Hepatocyte (in vitro differentiated cells): ENCODE measurements around the gene SMIM5. TPM values are rescaled to one million over a fixed set of nuclear protein-coding genes. Genes with fewer than 3 reads are reported as not detected.

Experiments used
- DNase-seq: peaks from one replicate; pipeline ENCODE4 v3.0.0-alpha.2; 2016; ENCODE audit warnings: low spot score
- H2AFZ ChIP-seq: fragments of 200-600 bp; sonication (generic); 2 replicates; pipeline ENCODE4 v1.6.0; 2016; ENCODE audit warnings: antibody characterized with exemption, mild to moderate bottlenecking
- H3K27ac ChIP-seq: fragments of 200-600 bp; sonication (generic); 2 replicates; pipeline ENCODE4 v1.5.1; 2016; ENCODE audit warnings: mild to moderate bottlenecking
- H3K27me3 ChIP-seq: fragments of 200-600 bp; sonication (generic); 2 replicates; pipeline ENCODE4 v1.6.1; 2016
- H3K36me3 ChIP-seq: fragments of 200-600 bp; sonication (generic); replicated peaks from 2 replicates; pipeline ENCODE4 v1.5.1; 2016; ENCODE audit warnings: low read depth; ENCODE audit not compliant: insufficient read depth
- H3K4me1 ChIP-seq: fragments of 200-600 bp; sonication (generic); 2 replicates; pipeline ENCODE4 v1.5.1; 2016; ENCODE audit warnings: mild to moderate bottlenecking, moderate library complexity; ENCODE audit not compliant: insufficient read depth
- H3K4me2 ChIP-seq: fragments of 200-600 bp; sonication (generic); 2 replicates; pipeline ENCODE4 v1.6.0; 2016
- H3K4me3 ChIP-seq: fragments of 200-600 bp; sonication (generic); 2 replicates; pipeline ENCODE4 v1.5.1; 2016; ENCODE audit warnings: mild to moderate bottlenecking
- H3K79me2 ChIP-seq: fragments of 200-600 bp; sonication (generic); 2 replicates; pipeline ENCODE4 v1.6.0; 2017; ENCODE audit warnings: mild to moderate bottlenecking
- H3K9me2 ChIP-seq: fragments of 200-600 bp; sonication (generic); replicated peaks from 2 replicates; pipeline ENCODE4 v1.6.0; 2017; ENCODE audit warnings: mild to moderate bottlenecking; ENCODE audit not compliant: insufficient read depth
- H3K9me3 ChIP-seq: fragments of 200-600 bp; sonication (generic); 2 replicates; pipeline ENCODE4 v1.5.1; 2016; ENCODE audit warnings: low read depth, mild to moderate bottlenecking
- H4K20me1 ChIP-seq: fragments of 200-600 bp; sonication (generic); 2 replicates; pipeline ENCODE4 v1.6.0; 2016; ENCODE audit warnings: mild to moderate bottlenecking; ENCODE audit not compliant: insufficient read depth, poor library complexity, severe bottlenecking
- EZH2 ChIP-seq: fragments of 200-600 bp; sonication (generic); IDR thresholded peaks from 2 replicates; pipeline ENCODE4 v1.6.1; 2016; ENCODE audit warnings: antibody characterized with exemption, mild to moderate bottlenecking, borderline replicate concordance
- EZH2phosphoT487 ChIP-seq: fragments of 200-600 bp; sonication (generic); IDR thresholded peaks from one replicate; pipeline ENCODE4 v1.6.1; 2018; ENCODE audit warnings: antibody characterized with exemption, mild to moderate bottlenecking, low read depth, moderate library complexity; ENCODE audit not compliant: unreplicated experiment, severe bottlenecking
- WGBS: methylation state at CpG from one replicate; pipeline ENCODE4 v1.1.6; 2016; ENCODE audit warnings: low lambda C conversion rate; ENCODE audit errors: missing lambda C conversion rate; 5-methylcytosine and 5-hydroxymethylcytosine counted together
- polyA plus RNA-seq: library from polyadenylated mRNA; unstranded; fragments of >200 nt; fragmentation: Nextera tagmentation; extraction: Ambion mirVana; gene quantifications from 2 replicates; pipeline ENCODE4 v1.2.1, GENCODE V29; 2016
- total RNA-seq: library from RNA; depleted of rRNA; stranded (reverse); fragments of >200 nt; gene quantifications from 2 replicates; pipeline ENCODE4 v1.2.3, GENCODE V29; 2014
- TF ChIP-seq, protein P1 (sequence below): fragments of 200-600 bp; sonication (generic); IDR thresholded peaks from 2 replicates; pipeline ENCODE4 v1.5.1; 2016; ENCODE audit warnings: antibody characterized with exemption, mild to moderate bottlenecking; ENCODE audit not compliant: poor library complexity

SMIM5 gene
- total and polyA plus RNA-seq, 2 experiments from 2014 or later: 4.1 to 6.8 TPM

DNA sequence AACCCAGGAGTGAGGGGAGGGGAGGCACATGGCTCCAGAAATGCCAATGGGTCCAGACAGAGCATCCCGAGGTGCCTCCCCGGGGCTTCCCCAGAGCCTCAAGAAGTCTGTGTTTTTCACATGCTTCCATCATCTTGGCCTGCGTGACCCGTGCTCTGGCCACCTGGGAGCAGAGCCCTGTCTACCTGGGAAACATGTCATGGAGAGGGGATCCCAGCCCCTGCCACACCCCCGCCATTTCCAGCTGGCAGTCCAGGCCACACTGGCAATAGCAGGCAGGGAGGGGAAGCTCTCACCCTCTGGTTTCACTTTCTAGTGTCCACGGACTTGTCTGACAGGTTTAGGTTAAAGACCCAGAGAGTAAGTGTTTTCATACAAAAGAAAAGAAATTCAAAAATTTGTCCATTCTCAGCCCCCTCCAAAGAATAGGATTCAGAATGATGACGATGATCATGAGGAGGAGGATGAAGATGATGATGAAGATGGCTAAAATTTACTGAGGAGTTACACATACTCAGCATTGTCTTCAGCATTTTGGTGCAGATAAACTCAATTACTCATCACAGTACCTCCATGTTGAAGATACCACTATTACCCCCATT lies 9.0 kb downstream of the SMIM5 start:
- WGBS: 84% methylated on average over 7 of the region's 7 CpGs

DNA sequence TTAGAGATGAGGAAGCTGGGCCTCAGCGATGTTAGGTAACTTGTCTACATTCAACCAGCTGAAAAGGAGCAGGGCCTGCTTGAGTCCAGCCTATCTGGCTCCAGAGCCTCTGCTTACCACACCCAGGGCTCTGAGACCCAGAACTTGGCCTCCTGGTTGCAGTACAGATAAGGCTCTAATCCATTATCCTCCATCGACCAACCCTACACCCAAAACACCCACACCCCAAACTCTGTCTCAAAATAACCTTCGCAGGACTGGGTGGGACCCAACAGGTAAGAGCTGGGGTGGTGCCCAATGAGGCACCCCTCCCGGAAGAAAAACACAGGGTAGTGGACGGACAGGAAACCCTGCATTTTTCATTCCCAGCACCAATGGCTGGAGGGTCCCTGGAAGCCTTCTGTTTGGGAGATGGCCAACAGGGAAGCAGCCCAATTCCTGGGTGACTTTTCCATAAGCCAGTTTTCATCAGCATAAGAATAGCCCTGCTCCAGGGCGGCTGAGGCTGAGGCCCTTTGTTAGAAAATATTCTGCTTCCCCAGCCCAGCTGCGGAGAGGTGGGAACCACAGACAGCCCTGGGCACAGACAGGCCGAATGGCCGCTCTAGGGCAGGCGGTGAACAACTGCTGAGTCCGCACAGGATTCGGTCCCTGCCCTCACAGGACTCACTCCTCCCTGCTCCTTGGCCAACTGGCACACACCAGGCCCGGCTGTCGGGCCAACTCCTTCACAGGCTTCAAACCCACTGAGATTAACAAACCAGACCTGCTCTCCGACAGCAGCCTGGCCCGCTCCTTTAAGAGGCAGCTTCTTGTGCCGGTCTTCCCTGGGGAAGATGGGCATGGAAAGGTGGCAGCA lies 9.8 kb downstream of the SMIM5 start:
- DNase-seq: no peak
- Histone ChIP-seq H2AFZ (no peak overlapping the region), H3K36me3 (no peaks in the 10 kb centered on the region), H4K20me1 (no peaks in the 10 kb centered on the region), H3K9me2 (no peaks in the 10 kb centered on the region), H3K9me3 (no peaks in the 10 kb centered on the region), H3K27ac (peak overlapping the region; percentile 100), H3K27me3 (no peaks in the 10 kb centered on the region), H3K4me1 (peaks cover 38% of the 10 kb centered on the region), H3K4me2 (peak overlapping the region; percentile 40), H3K79me2 (peaks cover 6% of the 10 kb centered on the region), H3K4me3 (no peak overlapping the region)
- 79% methylated on average over 17 of the region's 17 CpGs for WGBS
- TF ChIP-seq EZH2 (no peak), EZH2phosphoT487 (no peak)
- TF ChIP-seq, protein P1, sequence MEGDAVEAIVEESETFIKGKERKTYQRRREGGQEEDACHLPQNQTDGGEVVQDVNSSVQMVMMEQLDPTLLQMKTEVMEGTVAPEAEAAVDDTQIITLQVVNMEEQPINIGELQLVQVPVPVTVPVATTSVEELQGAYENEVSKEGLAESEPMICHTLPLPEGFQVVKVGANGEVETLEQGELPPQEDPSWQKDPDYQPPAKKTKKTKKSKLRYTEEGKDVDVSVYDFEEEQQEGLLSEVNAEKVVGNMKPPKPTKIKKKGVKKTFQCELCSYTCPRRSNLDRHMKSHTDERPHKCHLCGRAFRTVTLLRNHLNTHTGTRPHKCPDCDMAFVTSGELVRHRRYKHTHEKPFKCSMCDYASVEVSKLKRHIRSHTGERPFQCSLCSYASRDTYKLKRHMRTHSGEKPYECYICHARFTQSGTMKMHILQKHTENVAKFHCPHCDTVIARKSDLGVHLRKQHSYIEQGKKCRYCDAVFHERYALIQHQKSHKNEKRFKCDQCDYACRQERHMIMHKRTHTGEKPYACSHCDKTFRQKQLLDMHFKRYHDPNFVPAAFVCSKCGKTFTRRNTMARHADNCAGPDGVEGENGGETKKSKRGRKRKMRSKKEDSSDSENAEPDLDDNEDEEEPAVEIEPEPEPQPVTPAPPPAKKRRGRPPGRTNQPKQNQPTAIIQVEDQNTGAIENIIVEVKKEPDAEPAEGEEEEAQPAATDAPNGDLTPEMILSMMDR: no peak

More for the DNA sequence above, 9.0 kb downstream of the SMIM5 start:
- DNase-seq: no peak
- peak overlapping the region; percentile 40 for H3K4me2 ChIP-seq
- H3K9me2 ChIP-seq: no peaks in the 10 kb centered on the region
- H3K36me3 ChIP-seq: no peaks in the 10 kb centered on the region
- TF ChIP-seq, protein P1: no peak
- no peak for TF ChIP-seq EZH2
- TF ChIP-seq EZH2phosphoT487: no peak
- no peak overlapping the region for H3K4me3 ChIP-seq
- peak overlapping the region; percentile 100 for H3K27ac ChIP-seq
- H2AFZ ChIP-seq: no peak overlapping the region
- no peaks in the 10 kb centered on the region for H4K20me1 ChIP-seq
- H3K9me3 ChIP-seq: no peaks in the 10 kb centered on the region
- no peaks in the 10 kb centered on the region for H3K27me3 ChIP-seq
- peaks cover 2% of the 10 kb centered on the region for H3K79me2 ChIP-seq
- H3K4me1 ChIP-seq: peaks cover 38% of the 10 kb centered on the region

DNA sequence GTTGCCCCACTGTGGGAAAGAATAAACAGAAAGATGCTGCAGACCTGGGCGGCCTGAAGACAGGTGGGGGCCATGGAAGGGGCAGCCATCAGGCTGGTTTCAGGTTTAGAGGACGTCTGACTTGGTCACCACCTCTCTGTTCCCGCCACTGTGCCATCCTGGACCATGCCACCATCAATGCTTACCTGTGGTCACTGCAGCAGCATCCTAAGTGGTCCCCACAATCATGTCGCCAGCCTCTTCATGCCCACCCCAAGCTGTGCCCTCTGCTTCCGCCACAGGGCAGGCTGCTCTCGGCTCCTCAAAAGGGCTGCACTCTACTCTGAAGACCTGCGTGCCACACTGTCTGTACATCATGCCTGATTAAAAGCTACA lies 10.4 kb downstream of the SMIM5 start:
- DNase-seq: no peak
- no peaks in the 10 kb centered on the region for H3K9me2 ChIP-seq
- peak overlapping the region; percentile 100 for H3K27ac ChIP-seq
- H3K4me2 ChIP-seq: no peak overlapping the region
- H3K4me3 ChIP-seq: no peak overlapping the region
- H2AFZ ChIP-seq: no peak overlapping the region
- 89% methylated on average over 7 of the region's 7 CpGs for WGBS
- H3K27me3 ChIP-seq: no peaks in the 10 kb centered on the region
- no peaks in the 10 kb centered on the region for H3K9me3 ChIP-seq
- H4K20me1 ChIP-seq: no peaks in the 10 kb centered on the region
- H3K4me1 ChIP-seq: peaks cover 38% of the 10 kb centered on the region
- no peak for TF ChIP-seq EZH2
- TF ChIP-seq, protein P1: no peak
- no peak for TF ChIP-seq EZH2phosphoT487
- no peaks in the 10 kb centered on the region for H3K36me3 ChIP-seq
- peaks cover 8% of the 10 kb centered on the region for H3K79me2 ChIP-seq
